PFSK-1 (cell line): ENCODE measurements around the gene RBMS3.

ENCODE experiments used
- POLR2AphosphoS5 ChIP-seq: IDR thresholded peaks from 2 replicates; pipeline ENCODE4 v1.6.1; 2012; ENCODE audit warnings: low read depth, mild to moderate bottlenecking, control low read depth, low read length, moderate library complexity
- TAF1 ChIP-seq: IDR thresholded peaks from 2 replicates; pipeline ENCODE4 v1.6.1; 2012; ENCODE audit warnings: low read length, control low read depth, borderline replicate concordance; ENCODE audit not compliant: insufficient read depth
- TF ChIP-seq, protein P1 (sequence below), 2 experiments: IDR thresholded peaks; 2 replicates each; pipeline versions ENCODE4 v1.6.1 to v1.8.0; 2011 to 2012; ENCODE audit warnings: low read depth in 2 of 2, low read length in 2 of 2, control low read depth in 1 of 2, inconsistent platforms in 1 of 2, mild to moderate bottlenecking in 1 of 2, moderate library complexity in 1 of 2; ENCODE audit not compliant: insufficient read depth in 1 of 2

DNA sequence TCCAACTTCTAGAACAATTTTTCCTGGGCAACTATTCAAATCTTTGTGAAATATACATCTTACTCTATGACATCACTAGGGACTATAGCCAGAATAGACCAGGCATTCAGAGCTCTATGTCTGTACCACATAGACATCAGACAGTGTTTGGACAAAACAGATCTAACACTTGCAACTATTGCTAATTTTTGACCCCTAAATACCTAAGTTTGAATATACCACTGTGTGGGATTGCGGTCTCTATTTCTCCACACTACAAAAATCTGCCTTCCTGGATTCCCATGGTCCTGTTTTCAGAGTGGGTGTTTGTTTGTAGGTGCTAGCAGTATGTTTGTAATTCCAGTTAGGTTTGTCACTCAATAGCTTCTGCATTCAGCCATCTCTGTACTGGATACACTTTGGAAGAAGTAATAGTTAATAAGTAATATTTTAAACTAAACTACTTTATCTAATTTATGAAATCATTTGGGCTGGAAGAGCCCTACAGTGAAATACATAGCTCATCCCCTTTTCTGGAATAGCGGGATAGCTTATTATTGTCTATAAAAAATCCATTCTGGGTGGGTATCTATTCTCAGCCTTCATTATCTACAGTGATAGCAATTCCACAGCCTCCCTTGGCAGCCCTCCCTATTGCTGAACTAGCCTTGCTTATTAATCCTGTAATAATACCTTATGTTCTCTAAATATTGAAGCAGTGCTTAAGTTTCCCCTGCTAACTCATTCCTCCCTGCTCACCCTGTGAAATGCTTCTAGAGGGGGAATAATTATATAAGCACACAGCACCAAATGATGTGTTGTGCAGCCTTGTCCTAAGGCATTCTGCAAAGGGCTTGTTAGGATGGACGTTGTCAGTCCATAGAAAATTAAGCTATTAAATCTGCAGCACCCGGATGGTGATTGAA lies 49.4 kb downstream of the RBMS3 start:
- TF ChIP-seq POLR2AphosphoS5 (no peak), TAF1 (no peak)
- TF ChIP-seq, protein P1, sequence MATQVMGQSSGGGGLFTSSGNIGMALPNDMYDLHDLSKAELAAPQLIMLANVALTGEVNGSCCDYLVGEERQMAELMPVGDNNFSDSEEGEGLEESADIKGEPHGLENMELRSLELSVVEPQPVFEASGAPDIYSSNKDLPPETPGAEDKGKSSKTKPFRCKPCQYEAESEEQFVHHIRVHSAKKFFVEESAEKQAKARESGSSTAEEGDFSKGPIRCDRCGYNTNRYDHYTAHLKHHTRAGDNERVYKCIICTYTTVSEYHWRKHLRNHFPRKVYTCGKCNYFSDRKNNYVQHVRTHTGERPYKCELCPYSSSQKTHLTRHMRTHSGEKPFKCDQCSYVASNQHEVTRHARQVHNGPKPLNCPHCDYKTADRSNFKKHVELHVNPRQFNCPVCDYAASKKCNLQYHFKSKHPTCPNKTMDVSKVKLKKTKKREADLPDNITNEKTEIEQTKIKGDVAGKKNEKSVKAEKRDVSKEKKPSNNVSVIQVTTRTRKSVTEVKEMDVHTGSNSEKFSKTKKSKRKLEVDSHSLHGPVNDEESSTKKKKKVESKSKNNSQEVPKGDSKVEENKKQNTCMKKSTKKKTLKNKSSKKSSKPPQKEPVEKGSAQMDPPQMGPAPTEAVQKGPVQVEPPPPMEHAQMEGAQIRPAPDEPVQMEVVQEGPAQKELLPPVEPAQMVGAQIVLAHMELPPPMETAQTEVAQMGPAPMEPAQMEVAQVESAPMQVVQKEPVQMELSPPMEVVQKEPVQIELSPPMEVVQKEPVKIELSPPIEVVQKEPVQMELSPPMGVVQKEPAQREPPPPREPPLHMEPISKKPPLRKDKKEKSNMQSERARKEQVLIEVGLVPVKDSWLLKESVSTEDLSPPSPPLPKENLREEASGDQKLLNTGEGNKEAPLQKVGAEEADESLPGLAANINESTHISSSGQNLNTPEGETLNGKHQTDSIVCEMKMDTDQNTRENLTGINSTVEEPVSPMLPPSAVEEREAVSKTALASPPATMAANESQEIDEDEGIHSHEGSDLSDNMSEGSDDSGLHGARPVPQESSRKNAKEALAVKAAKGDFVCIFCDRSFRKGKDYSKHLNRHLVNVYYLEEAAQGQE (IDR thresholded peaks at IDR 0.05; ENCODE audit: insufficient read depth in 1 of 2, low read depth in 2 of 2, low read length in 2 of 2), result no peak
